Cardiac muscle cell (in vitro differentiated cells and primary cell): Measurements from ENCODE around the gene GINM1. TPM values are rescaled to one million over a fixed set of nuclear protein-coding genes. Genes with fewer than 3 reads are reported as not detected.

Experiments
- DNase-seq, 2 donors: peaks; one replicate each; pipeline versions ENCODE4 v3.0.0 to v3.0.0-alpha.2; 2010 to 2017; ENCODE audit warnings: low read depth in 1 of 2, low spot score in 1 of 2
- H3K27ac ChIP-seq: fragments of 200-600 bp; sonication (generic); 2 replicates; pipeline ENCODE4 v1.5.1; 2016
- H3K27me3 ChIP-seq: fragments of 200-600 bp; sonication (generic); 2 replicates; pipeline ENCODE4 v1.6.0; 2016; ENCODE audit warnings: control low read depth
- H3K36me3 ChIP-seq: fragments of 200-600 bp; sonication (generic); 2 replicates; pipeline ENCODE4 v1.5.1; 2016; ENCODE audit warnings: control low read depth
- H3K4me1 ChIP-seq: fragments of 200-600 bp; sonication (generic); 2 replicates; pipeline ENCODE4 v1.8.1; 2017; ENCODE audit warnings: low read depth, mild to moderate bottlenecking, mixed run types
- H3K4me3 ChIP-seq: fragments of 200-600 bp; sonication (generic); 2 replicates; pipeline ENCODE4 v1.5.1; 2016; ENCODE audit warnings: mild to moderate bottlenecking
- H3K9me3 ChIP-seq: fragments of 200-600 bp; sonication (generic); 2 replicates; pipeline ENCODE4 v1.5.1; 2017; ENCODE audit warnings: low read depth, mild to moderate bottlenecking, control low read depth
- CTCF ChIP-seq: IDR thresholded peaks from 2 replicates; pipeline ENCODE4 v1.5.1; 2012; ENCODE audit warnings: low read depth, mild to moderate bottlenecking, low read length
- polyA plus RNA-seq: library from polyadenylated mRNA; unstranded; fragments of >200 nt; fragmentation: Nextera tagmentation; extraction: Ambion mirVana; gene quantifications from 2 replicates; pipeline ENCODE4 v1.2.1, GENCODE V29; 2016
- total RNA-seq: library from RNA; depleted of rRNA; stranded (reverse); fragments of >200 nt; gene quantifications from 2 replicates; pipeline ENCODE4 v1.2.3, GENCODE V29; 2016

GINM1 gene
- total and polyA plus RNA-seq, 2 experiments from 2014 or later, result 35.8 to 50.4 TPM

- peaks cover 50% of the 10 kb centered on the region for H3K27me3 ChIP-seq
- TF ChIP-seq CTCF, result peak; percentile 49
- peak in 1 of 2 donors; percentile 13 for DNase-seq
Observed at GRCh38 chr6:149560736-149561135, 5.4 kb upstream of the GINM1 start.

GRCh38 chr6:149563203-149563927 is 2.8 kb upstream of the GINM1 start:
- H3K27me3 ChIP-seq, result peaks cover 43% of the 10 kb centered on the region
- peaks cover 4% of the 10 kb centered on the region for H3K4me1 ChIP-seq
- no peaks in the 10 kb centered on the region for H3K9me3 ChIP-seq
- peak in 1 of 2 donors; percentile 73 for DNase-seq
- no peak for TF ChIP-seq CTCF
- no peak overlapping the region for H3K27ac ChIP-seq
- no peaks in the 10 kb centered on the region for H3K36me3 ChIP-seq
- no peak overlapping the region for H3K4me3 ChIP-seq

More at GRCh38 chr6:149560736-149561135, 5.4 kb upstream of the GINM1 start:
- no peaks in the 10 kb centered on the region for H3K9me3 ChIP-seq
- no peak overlapping the region for H3K27ac ChIP-seq
- H3K4me1 ChIP-seq, result peaks cover 4% of the 10 kb centered on the region
- no peaks in the 10 kb centered on the region for H3K36me3 ChIP-seq
- no peak overlapping the region for H3K4me3 ChIP-seq

- H3K36me3 ChIP-seq, result no peaks in the 10 kb centered on the region
- H3K9me3 ChIP-seq, result no peaks in the 10 kb centered on the region
- peaks cover 38% of the 10 kb centered on the region for H3K27me3 ChIP-seq
- no peak overlapping the region for H3K27ac ChIP-seq
- no peak for DNase-seq
- TF ChIP-seq CTCF, result no peak
- H3K4me3 ChIP-seq, result no peak overlapping the region
- peaks cover 4% of the 10 kb centered on the region for H3K4me1 ChIP-seq
Observed at GRCh38 chr6:149563928-149564325, 2.2 kb upstream of the GINM1 start.

GRCh38 chr6:149566410-149567193 is 427 bp downstream of the GINM1 start:
- H3K27ac ChIP-seq, result peak overlapping the region; percentile 90
- peaks cover 4% of the 10 kb centered on the region for H3K4me1 ChIP-seq
- peak overlapping the region; percentile 86 for H3K4me3 ChIP-seq
- no peaks in the 10 kb centered on the region for H3K36me3 ChIP-seq
- DNase-seq, result peak; percentile 42 to 64
- no peak for TF ChIP-seq CTCF
- H3K9me3 ChIP-seq, result no peaks in the 10 kb centered on the region
- peaks cover 19% of the 10 kb centered on the region for H3K27me3 ChIP-seq

- no peak for DNase-seq
- Histone ChIP-seq H3K27ac (no peak overlapping the region), H3K9me3 (no peaks in the 10 kb centered on the region), H3K36me3 (no peaks in the 10 kb centered on the region), H3K4me1 (peaks cover 4% of the 10 kb centered on the region), H3K27me3 (peaks cover 19% of the 10 kb centered on the region), H3K4me3 (peak overlapping the region; percentile 86)
- TF ChIP-seq CTCF, result no peak
Observed at GRCh38 chr6:149567194-149567586, 1.0 kb downstream of the GINM1 start.
